HUES48 (cell line): ENCODE measurements around the gene FOXL2.

Experiments used
- H3K27ac ChIP-seq: one replicate; pipeline ENCODE4 v1.7.0; 2013; ENCODE audit warnings: low read depth, low read length, inconsistent platforms
- H3K27me3 ChIP-seq: 2 replicates; pipeline ENCODE4 v1.6.1; 2013; ENCODE audit warnings: mild to moderate bottlenecking, low read length; ENCODE audit not compliant: control insufficient read depth, insufficient read depth
- H3K36me3 ChIP-seq: 2 replicates; pipeline ENCODE4 v1.6.1; 2013; ENCODE audit warnings: low read length; ENCODE audit not compliant: control insufficient read depth, insufficient read depth
- H3K4me1 ChIP-seq: 2 replicates; pipeline ENCODE4 v1.6.1; 2013; ENCODE audit warnings: mild to moderate bottlenecking, low read length; ENCODE audit not compliant: control insufficient read depth, insufficient read depth
- H3K4me3 ChIP-seq: 2 replicates; pipeline ENCODE4 v1.5.1; 2013; ENCODE audit warnings: mild to moderate bottlenecking, low read depth, low read length
- H3K9ac ChIP-seq: 2 replicates; pipeline ENCODE4 v1.6.1; 2013; ENCODE audit warnings: mild to moderate bottlenecking, low read depth, low read length, moderate library complexity
- H3K9me3 ChIP-seq: 2 replicates; pipeline ENCODE4 v1.6.1; 2013; ENCODE audit warnings: low read length; ENCODE audit not compliant: control insufficient read depth, insufficient read depth

Gene FOXL2

GRCh38 chr3:138938056-138938876 is 8.7 kb downstream of the FOXL2 start:
- Histone ChIP-seq H3K36me3 (no peaks in the 10 kb centered on the region), H3K4me3 (peak overlapping the region; percentile 16), H3K27ac (no peak overlapping the region), H3K9ac (no peak overlapping the region), H3K4me1 (peaks cover 35% of the 10 kb centered on the region), H3K27me3 (peaks cover 98% of the 10 kb centered on the region), H3K9me3 (no peaks in the 10 kb centered on the region)

DNA sequence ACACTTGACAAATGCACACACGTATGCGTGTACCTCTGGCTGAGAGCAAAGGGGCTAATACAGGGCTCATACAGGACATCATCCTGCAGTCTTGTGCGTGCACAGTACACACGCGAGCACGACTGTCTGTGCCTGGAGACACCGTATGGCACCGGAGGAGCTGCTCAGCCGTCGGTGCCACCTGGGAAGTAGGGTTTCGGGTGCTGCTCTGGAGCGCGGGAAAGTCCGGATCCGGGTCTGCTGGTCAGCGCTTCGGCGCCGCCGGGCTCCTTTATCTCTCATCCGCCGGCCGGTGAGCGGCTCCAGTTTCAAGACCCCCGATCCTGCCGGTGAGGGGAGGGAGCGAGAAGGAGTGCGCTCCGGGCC is 9.3 kb downstream of the FOXL2 start:
- H3K9ac ChIP-seq, result no peak overlapping the region
- no peak overlapping the region for H3K27ac ChIP-seq
- H3K4me1 ChIP-seq, result peaks cover 35% of the 10 kb centered on the region
- peaks cover 92% of the 10 kb centered on the region for H3K27me3 ChIP-seq
- H3K9me3 ChIP-seq, result no peaks in the 10 kb centered on the region
- peak overlapping the region; percentile 16; the same call in 1 of the 2 replicates for H3K4me3 ChIP-seq
- no peaks in the 10 kb centered on the region for H3K36me3 ChIP-seq

DNA sequence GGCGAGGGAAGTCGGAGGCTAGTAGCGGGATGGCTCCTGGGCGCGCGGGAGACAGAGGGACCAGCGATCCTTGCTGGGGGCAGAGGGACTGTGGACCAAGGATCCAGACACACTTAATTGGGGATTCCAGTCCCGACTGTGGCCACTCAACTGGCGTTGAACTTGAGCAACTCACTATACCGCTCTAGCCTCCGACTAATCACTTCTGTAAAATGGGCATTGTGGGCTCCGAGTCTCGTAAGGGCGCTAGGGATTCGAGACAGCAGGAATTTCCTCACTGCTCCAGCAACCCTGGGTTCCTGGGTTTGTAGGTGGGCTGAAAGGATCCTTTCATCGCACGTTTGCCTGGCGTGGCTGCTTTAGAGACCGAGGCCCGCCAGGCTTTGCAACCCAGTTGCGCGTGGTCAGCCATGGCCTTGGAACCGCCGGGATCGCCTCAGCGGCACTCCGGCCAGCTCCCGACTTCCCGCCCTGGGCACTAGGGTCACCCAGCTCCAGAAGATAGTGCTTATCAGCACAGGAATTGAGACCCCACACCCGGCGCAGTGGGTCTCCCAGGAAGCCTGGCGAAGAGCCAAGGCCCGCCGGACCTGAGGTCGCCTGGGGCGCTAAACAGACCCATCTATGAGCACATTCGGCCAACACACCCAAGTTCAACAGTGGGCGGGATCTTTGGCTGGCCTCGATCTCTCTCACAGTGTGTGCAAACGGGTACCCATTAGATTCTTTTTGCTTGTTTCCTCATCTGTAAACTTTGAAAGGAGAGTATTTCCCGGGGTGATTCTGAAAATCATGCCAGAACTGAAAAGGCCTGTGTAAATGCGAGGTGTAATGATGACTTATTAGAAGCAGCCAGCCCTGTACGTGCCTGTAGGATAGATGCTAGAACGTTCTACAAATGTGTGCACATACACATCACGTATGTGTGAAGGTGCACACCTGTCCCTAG is 9.9 kb downstream of the FOXL2 start:
- Histone ChIP-seq H3K9me3 (no peaks in the 10 kb centered on the region), H3K9ac (no peak overlapping the region), H3K27ac (no peak overlapping the region), H3K27me3 (peaks cover 86% of the 10 kb centered on the region), H3K4me1 (peaks cover 35% of the 10 kb centered on the region), H3K4me3 (peak overlapping the region; percentile 63), H3K36me3 (no peaks in the 10 kb centered on the region)

DNA sequence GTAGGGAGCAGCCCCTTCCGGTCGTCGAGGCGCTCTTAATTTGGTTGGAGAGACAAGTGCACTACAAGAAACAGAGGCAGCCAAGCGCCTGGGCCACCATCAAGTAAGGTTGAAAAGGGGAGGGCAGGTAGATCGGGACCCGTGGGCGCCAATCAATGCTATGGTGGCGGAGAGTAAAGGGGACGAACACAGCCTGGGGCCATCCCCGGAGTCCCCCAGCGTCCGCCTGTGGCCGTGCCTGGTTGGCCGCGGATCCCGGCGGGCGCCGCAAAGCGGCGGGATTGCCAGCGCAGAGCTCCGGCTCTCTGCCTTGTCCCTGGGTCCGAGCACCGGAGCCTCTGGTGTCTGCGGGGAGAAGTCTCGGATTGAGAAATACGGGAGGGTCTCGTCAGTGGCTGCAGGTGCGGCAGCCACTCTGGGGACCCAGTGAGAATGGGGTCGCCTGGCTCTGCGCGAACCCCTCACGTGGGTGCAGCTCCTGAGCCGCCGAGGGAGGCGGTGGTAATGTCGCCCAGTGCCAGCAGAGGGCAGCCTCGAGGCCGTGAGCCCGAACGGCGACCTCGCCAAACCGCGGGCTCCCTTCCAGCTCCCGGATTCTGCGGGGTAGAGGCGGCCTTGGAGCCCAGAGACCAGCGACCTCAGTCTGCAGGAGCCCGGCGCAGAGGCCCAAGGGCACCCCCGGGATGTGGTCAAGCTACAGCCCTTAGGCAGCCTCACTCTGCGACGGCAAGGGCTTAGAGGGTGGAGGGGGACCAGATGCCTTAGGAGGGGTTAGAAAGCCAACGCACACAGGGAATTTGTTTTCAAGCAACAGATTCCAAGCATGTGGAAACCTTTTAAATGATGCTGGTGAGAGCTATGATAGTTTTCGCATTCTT is 10.8 kb downstream of the FOXL2 start:
- Histone ChIP-seq H3K27ac (no peak overlapping the region), H3K9ac (no peak overlapping the region), H3K27me3 (peaks cover 77% of the 10 kb centered on the region), H3K9me3 (no peaks in the 10 kb centered on the region), H3K4me3 (peak overlapping the region; percentile 63), H3K36me3 (no peaks in the 10 kb centered on the region), H3K4me1 (peaks cover 35% of the 10 kb centered on the region)

DNA sequence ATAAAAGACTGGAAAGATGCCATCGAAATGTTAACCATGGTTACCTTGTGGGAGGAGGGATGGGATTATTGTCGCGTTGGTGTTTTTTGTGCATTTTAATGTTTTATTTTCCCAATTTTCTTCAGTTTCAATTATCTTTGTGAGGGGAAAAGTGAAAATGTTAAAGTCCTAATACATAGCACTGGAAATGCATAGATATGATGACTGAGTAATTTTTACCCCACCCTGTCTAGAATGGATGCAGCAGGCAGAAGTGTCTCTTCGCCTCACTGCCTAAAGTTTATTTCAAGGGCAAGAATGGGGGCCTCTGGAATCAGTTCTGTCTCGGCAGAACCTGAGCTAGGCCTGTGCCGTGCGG is 11.5 kb downstream of the FOXL2 start:
- no peak overlapping the region for H3K27ac ChIP-seq
- H3K9ac ChIP-seq, result no peak overlapping the region
- H3K27me3 ChIP-seq, result peaks cover 70% of the 10 kb centered on the region
- H3K36me3 ChIP-seq, result no peaks in the 10 kb centered on the region
- H3K4me1 ChIP-seq, result peaks cover 35% of the 10 kb centered on the region
- no peaks in the 10 kb centered on the region for H3K9me3 ChIP-seq
- H3K4me3 ChIP-seq, result peak overlapping the region; percentile 63; the same call in 1 of the 2 replicates

- no peak overlapping the region for H3K27ac ChIP-seq
- no peak overlapping the region for H3K4me3 ChIP-seq
- H3K27me3 ChIP-seq, result peaks cover 57% of the 10 kb centered on the region
- peaks cover 25% of the 10 kb centered on the region for H3K4me1 ChIP-seq
- no peak overlapping the region for H3K9ac ChIP-seq
- no peaks in the 10 kb centered on the region for H3K9me3 ChIP-seq
- no peaks in the 10 kb centered on the region for H3K36me3 ChIP-seq
These were observed 12.8 kb downstream of the FOXL2 start for GRCh38 chr3:138933981-138934691.

GRCh38 chr3:138933068-138933668 is 13.8 kb downstream of the FOXL2 start:
- Histone ChIP-seq H3K4me1 (peaks cover 21% of the 10 kb centered on the region), H3K27ac (no peak overlapping the region), H3K27me3 (peaks cover 47% of the 10 kb centered on the region), H3K4me3 (no peak overlapping the region), H3K9me3 (no peaks in the 10 kb centered on the region), H3K9ac (no peak overlapping the region), H3K36me3 (no peaks in the 10 kb centered on the region)

- Histone ChIP-seq H3K9ac (no peak overlapping the region), H3K4me1 (peaks cover 5% of the 10 kb centered on the region), H3K36me3 (no peaks in the 10 kb centered on the region), H3K4me3 (no peak overlapping the region), H3K27ac (no peak overlapping the region), H3K27me3 (peaks cover 4% of the 10 kb centered on the region), H3K9me3 (no peaks in the 10 kb centered on the region)
These were observed 18.1 kb downstream of the FOXL2 start for GRCh38 chr3:138928727-138929372.

DNA sequence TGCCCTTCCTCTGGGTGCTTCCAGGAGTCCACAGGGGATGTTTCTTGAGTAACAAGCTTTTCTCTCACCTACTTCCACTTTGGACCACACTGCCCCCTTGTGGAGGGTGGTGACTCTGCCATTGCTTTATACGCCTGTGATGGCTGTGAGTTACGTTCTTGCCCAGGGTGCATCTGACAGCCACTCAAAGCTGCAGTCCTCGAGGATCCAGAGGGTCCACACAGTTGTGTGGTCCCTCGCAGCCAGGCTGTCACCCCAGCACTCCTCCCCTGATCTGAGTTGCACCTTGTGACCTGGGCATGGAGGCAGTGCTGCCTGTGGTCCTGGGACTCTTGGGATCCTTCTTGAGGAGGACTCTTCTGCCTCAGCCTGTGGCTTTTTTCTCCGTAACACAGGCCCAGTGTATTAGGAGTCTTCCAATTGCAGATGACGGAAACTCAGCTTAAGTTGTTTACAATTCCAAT is 23.4 kb downstream of the FOXL2 start:
- no peaks in the 10 kb centered on the region for H3K36me3 ChIP-seq
- H3K27me3 ChIP-seq, result no peaks in the 10 kb centered on the region
- H3K4me1 ChIP-seq, result no peaks in the 10 kb centered on the region
- no peak overlapping the region for H3K4me3 ChIP-seq
- H3K27ac ChIP-seq, result no peak overlapping the region
- H3K9me3 ChIP-seq, result no peaks in the 10 kb centered on the region
- H3K9ac ChIP-seq, result no peak overlapping the region
